ENCODE results near the gene AIG1. TPM values are rescaled to one million over a fixed set of nuclear protein-coding genes. Genes with fewer than 3 reads are reported as not detected.
"Not testable (repeated sequence)": the region's sequence is repeated elsewhere in the genome, so short reads cannot be mapped to it uniquely, and the experiment has no call there.

The AIG1 gene
- total RNA-seq, 3 donors from 2014 or later: 18.5 to 21.5 (median 21.0) TPM

DNA sequence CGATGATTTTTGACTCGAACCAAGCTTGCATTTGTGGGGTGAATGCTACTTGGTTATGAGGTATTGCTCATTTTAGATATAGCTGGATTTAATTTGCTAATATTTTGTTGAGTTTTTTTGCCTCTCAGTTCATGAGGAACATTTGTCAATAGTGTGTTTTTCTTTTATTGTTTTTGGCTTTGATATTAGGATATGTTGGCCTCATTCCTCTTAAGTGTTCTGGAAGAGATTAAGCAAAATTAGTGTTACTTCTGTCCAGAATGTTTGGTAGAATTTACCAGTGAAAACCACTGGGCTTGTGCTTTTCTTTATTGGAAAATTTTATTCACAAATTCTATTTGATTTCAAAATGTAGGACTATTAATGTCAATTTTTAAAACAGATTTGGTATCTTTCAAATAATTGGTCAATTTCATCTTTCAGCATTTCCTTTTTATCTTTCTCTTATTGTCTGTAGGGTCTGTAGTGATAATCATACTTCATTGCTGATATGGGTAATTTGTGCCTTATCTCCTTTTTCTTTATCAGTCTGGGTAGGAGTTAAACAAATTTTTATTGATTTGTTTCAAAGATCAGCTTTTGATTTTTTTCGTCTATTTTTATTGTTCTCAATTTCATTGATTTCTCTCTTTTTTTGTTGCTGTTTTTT, 14.1 kb downstream of the AIG1 start:
- intact Hi-C loops (cut with DNase I, micrococcal nuclease): no loop called here
- Histone ChIP-seq H3K36me3 (ENCODE audit: low read depth) (no peaks in the 10 kb centered on the region), H3K9me3 (no peaks in the 10 kb centered on the region), H3K4me1 (ENCODE audit: low read depth) (no peaks in the 10 kb centered on the region), H3K4me3 (no peak overlapping the region)
- DNase-seq (no peak), ATAC-seq (no peak)
- TF ChIP-seq, protein P1, sequence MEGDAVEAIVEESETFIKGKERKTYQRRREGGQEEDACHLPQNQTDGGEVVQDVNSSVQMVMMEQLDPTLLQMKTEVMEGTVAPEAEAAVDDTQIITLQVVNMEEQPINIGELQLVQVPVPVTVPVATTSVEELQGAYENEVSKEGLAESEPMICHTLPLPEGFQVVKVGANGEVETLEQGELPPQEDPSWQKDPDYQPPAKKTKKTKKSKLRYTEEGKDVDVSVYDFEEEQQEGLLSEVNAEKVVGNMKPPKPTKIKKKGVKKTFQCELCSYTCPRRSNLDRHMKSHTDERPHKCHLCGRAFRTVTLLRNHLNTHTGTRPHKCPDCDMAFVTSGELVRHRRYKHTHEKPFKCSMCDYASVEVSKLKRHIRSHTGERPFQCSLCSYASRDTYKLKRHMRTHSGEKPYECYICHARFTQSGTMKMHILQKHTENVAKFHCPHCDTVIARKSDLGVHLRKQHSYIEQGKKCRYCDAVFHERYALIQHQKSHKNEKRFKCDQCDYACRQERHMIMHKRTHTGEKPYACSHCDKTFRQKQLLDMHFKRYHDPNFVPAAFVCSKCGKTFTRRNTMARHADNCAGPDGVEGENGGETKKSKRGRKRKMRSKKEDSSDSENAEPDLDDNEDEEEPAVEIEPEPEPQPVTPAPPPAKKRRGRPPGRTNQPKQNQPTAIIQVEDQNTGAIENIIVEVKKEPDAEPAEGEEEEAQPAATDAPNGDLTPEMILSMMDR (IDR thresholded peaks at IDR 0.05): no peak

DNA sequence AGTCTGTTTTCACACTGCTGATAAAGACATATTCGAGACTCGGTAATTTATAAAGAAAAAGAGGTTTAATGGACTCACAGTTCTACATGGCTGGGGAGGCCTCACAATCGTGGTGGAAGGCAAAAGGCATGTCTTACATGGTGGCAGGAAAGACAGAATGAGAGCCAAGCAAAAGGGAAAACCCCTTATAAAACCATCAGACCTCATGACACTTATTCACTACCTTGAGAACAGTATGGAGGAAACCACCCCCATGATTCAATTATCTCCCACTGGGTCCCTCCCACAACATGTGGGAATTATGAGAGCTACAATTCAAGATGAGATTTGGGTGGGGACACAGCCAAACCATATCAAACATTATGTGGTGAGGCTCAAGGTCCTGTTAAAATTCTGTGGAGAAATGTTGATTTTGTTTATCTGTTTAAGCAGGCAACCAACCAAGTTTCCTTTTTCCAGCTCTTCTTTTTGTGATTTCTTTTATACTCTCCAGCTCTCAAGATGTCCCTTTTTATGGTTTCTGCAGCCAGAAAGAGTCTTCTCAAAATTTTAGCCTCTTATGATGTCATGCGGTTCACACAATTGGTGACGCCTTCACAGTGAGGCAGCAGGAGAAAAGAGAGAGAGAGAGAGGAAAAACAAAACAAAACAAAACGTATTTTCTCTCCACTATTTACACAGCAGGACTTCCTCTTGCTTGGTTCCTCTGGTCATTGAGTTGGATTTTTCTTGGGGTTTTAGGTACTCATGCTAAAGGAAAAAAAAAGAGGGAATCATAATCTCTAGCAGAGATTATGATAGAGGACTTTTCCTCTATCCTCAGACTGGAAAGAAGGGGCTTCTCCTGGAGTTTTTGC, 18.0 kb downstream of the AIG1 start:
- H3K9me3 ChIP-seq: no peaks in the 10 kb centered on the region
- H3K4me1 ChIP-seq (ENCODE audit: low read depth): no peaks in the 10 kb centered on the region
- H3K36me3 ChIP-seq (ENCODE audit: low read depth): no peaks in the 10 kb centered on the region
- TF ChIP-seq, protein P1 (IDR thresholded peaks at IDR 0.05): no peak
- DNase-seq (no peak), ATAC-seq (no peak)
- H3K4me3 ChIP-seq: no peak overlapping the region
- intact Hi-C loops (cut with DNase I, micrococcal nuclease): no loop called here

DNA sequence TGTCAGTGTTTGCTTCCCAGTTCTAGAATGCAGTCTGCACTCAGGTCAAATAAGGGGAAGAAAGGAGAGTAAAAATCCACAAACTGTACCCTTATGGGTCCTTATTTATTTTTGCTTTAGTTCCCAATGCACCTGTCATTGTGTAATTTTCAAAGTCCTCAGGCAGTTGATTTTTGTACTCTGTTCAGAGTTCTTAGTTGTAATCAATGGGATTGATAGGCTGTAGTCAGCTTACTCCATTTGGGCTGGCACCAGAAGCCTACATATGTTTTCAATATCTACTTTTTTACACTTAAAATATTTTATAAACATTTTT, 18.6 kb downstream of the AIG1 start:
- DNase-seq (no peak), ATAC-seq (no peak)

DNA sequence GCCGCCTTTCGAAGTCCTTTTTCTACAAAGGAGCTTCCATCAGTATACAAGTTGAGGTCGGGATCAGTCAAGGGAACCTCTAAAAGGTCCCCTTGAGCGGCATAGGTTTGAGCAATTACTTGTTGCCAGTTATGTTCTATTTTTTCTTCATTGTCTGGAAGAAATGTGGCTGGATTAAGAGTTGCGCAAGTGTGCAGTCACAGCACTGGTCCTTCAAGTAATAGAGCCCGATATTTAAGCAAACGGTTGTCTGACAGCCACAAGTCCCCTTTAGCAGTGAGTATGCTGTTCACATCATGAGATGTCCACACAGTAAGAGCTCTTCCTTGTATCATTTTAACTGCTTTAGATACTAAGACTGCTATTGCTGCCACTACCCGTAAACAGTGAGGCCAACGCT, 21.6 kb downstream of the AIG1 start:
- DNase-seq; H3K4me3 ChIP-seq; ATAC-seq; H3K4me1 ChIP-seq (ENCODE audit: low read depth); H3K9me3 ChIP-seq; H3K36me3 ChIP-seq (ENCODE audit: low read depth); intact Hi-C loops (cut with DNase I, micrococcal nuclease): not testable (repeated sequence)

More for the DNA sequence above, 18.6 kb downstream of the AIG1 start:
- Histone ChIP-seq H3K9me3 (no peaks in the 10 kb centered on the region), H3K4me1 (ENCODE audit: low read depth) (no peaks in the 10 kb centered on the region), H3K36me3 (ENCODE audit: low read depth) (no peaks in the 10 kb centered on the region), H3K4me3 (no peak overlapping the region)
- TF ChIP-seq, protein P1 (IDR thresholded peaks at IDR 0.05): no peak
- intact Hi-C loops (cut with DNase I, micrococcal nuclease): no loop called here

DNA sequence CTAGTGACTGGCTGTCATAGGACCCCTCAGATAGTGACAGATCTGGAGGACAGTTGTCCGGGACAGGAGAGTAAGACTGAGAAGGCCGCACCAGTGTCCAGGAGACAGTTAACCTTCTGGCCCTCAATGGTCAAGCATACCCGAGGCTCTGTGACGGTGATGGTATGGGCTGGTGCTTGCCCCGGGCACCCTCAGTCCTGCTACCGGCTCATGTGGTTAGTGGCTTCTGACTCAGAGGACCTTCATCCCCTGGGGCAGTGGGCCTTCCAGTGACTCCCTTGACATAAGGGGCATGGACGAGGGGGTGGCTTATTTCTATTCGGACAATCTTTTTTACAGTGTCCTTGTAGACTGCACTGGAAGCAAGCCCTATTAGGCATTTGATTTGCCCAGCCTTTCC, 23.3 kb downstream of the AIG1 start:
- H3K9me3 ChIP-seq; H3K4me1 ChIP-seq (ENCODE audit: low read depth); intact Hi-C loops (cut with DNase I, micrococcal nuclease); DNase-seq; H3K36me3 ChIP-seq (ENCODE audit: low read depth); ATAC-seq; H3K4me3 ChIP-seq: not testable (repeated sequence)

DNA sequence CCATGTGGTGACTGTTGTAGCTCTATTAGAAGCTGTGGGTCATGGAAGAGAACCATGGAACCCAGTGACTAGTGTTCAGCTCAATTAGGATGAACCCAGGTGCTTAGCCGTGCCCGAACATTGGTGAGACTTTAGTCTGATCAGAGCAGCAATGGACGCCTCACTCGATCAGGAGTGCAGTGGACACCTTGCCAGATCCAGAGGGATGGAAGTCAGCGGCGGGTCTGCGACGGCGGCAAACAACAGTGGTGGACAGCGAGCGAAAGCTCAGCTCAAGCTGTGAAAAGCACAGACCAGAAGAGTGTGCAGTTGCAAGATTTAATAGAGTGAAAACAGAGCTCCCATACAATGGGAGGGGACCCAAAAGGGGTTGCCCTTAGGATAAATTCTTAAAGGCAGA, 26.6 kb downstream of the AIG1 start:
- intact Hi-C loops (cut with DNase I, micrococcal nuclease); H3K4me3 ChIP-seq; ATAC-seq: not testable (repeated sequence)

DNA sequence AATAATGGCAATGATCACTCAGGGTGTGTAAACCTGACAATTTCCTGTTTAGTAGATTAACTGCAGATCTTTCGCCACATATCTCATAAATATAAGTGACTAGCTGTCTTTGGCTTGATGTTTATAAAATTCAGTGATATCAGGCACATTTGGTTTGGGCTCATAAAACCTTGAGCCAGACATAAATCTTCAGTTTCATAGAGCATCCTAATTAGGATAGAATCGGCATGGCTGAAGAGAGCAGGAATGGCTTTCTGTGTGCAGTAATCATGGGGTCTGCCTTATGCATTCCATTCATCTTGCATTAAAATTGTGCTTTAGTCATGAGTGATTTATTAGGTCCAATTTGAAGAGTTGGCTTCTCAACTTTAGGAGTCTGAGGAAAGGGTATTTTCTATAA, 27.2 kb downstream of the AIG1 start:
- Histone ChIP-seq H3K36me3 (ENCODE audit: low read depth) (no peaks in the 10 kb centered on the region), H3K9me3 (no peaks in the 10 kb centered on the region), H3K4me3 (no peak overlapping the region), H3K4me1 (ENCODE audit: low read depth) (no peaks in the 10 kb centered on the region)
- intact Hi-C loops (cut with DNase I, micrococcal nuclease): no loop called here
- TF ChIP-seq, protein P1 (IDR thresholded peaks at IDR 0.05): no peak
- no peak for ATAC-seq
- no peak for DNase-seq

More for the DNA sequence above, 26.6 kb downstream of the AIG1 start:
- not testable (repeated sequence) for DNase-seq; H3K4me1 ChIP-seq (ENCODE audit: low read depth); H3K36me3 ChIP-seq (ENCODE audit: low read depth); H3K9me3 ChIP-seq
